WERI-Rb-1 (cell line): Measurements from ENCODE around the gene PLCH2.

Source experiments
- DNase-seq: peaks from one replicate; pipeline ENCODE4 v3.0.0-alpha.2; 2020
- H3K27ac ChIP-seq: fragments of 250-450 bp; sonication (Bioruptor Pico); 2 replicates; pipeline ENCODE4 v1.5.1; 2020; ENCODE audit warnings: mild to moderate bottlenecking, moderate library complexity
- H3K27me3 ChIP-seq: fragments of 250-450 bp; sonication (Bioruptor Pico); 2 replicates; pipeline ENCODE4 v1.5.1; 2021; ENCODE audit warnings: mild to moderate bottlenecking, low read depth, moderate library complexity; ENCODE audit not compliant: insufficient read depth, severe bottlenecking
- H3K36me3 ChIP-seq: fragments of 250-450 bp; sonication (Bioruptor Pico); 2 replicates; pipeline ENCODE4 v1.5.1; 2020; ENCODE audit warnings: mild to moderate bottlenecking, moderate library complexity
- H3K4me3 ChIP-seq: 2 replicates; pipeline ENCODE4 v1.5.1; 2011; ENCODE audit warnings: low read depth, mild to moderate bottlenecking, control low read depth, low read length
- H3K9me3 ChIP-seq: fragments of 250-450 bp; sonication (Bioruptor Pico); 2 replicates; pipeline ENCODE4 v1.5.1; 2021; ENCODE audit warnings: mild to moderate bottlenecking, moderate library complexity; ENCODE audit not compliant: severe bottlenecking
- TF ChIP-seq, protein P1 (sequence below): IDR thresholded peaks from 2 replicates; pipeline ENCODE4 v1.5.1; 2011; ENCODE audit warnings: low read depth, mild to moderate bottlenecking, control low read depth, inconsistent platforms, low read length

PLCH2 gene

DNA sequence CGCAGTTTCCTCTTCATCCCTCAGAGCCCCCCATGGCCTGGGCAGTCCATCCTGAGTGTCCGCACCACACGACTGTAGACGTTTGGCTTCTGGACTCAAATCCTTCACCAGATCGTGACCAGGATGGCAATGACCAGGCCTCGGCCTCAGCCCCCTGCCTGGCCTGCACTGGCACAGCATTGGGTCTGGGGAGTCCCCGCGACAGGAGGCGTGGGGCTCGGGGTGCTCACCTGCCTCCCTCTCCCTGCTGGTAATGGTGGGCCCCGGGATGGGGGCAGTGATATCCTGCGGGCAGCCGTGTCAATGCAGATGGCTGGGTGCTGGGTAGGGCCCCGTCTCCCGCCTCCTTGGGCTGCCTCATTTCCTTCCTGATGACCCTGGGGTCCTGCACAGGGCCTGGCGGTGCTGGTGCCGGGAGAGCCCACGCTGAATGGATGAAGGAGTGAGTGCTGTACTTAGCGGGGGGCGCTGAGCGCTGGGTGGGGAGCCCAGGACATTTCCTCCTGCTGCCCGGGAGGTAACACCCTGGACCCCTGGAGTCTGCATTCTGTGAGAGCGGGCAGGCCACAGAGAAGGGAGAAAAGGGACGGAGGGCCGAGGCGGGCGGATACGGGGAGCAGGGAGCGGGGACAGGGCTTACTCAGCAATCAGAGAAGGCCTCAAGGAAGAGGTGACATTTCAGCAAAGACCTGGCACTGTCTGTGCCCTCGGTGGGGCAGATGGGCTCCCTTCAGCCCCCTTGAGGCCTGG lies 78.0 kb downstream of the PLCH2 start:
- H3K9me3 ChIP-seq: no peaks in the 10 kb centered on the region
- H3K4me3 ChIP-seq: no peak overlapping the region
- H3K36me3 ChIP-seq: no peaks in the 10 kb centered on the region
- TF ChIP-seq, protein P1, sequence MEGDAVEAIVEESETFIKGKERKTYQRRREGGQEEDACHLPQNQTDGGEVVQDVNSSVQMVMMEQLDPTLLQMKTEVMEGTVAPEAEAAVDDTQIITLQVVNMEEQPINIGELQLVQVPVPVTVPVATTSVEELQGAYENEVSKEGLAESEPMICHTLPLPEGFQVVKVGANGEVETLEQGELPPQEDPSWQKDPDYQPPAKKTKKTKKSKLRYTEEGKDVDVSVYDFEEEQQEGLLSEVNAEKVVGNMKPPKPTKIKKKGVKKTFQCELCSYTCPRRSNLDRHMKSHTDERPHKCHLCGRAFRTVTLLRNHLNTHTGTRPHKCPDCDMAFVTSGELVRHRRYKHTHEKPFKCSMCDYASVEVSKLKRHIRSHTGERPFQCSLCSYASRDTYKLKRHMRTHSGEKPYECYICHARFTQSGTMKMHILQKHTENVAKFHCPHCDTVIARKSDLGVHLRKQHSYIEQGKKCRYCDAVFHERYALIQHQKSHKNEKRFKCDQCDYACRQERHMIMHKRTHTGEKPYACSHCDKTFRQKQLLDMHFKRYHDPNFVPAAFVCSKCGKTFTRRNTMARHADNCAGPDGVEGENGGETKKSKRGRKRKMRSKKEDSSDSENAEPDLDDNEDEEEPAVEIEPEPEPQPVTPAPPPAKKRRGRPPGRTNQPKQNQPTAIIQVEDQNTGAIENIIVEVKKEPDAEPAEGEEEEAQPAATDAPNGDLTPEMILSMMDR: no peak
- H3K27ac ChIP-seq: no peak overlapping the region
- peak; percentile 6 for DNase-seq
- no peaks in the 10 kb centered on the region for H3K27me3 ChIP-seq

- H3K27me3 ChIP-seq: no peaks in the 10 kb centered on the region
- H3K9me3 ChIP-seq: no peaks in the 10 kb centered on the region
- peak; percentile 55 for DNase-seq
- TF ChIP-seq, protein P1: peak; percentile 84
- no peak overlapping the region for H3K4me3 ChIP-seq
- H3K27ac ChIP-seq: no peak overlapping the region
- no peaks in the 10 kb centered on the region for H3K36me3 ChIP-seq
Measured at GRCh38 chr1:2554621-2555387, 78.7 kb downstream of the PLCH2 start.
